GDM1 (cell line): ENCODE data around the gene NKD2.
"Not testable (repeated sequence)": the region's sequence is repeated elsewhere in the genome, so short reads cannot be mapped to it uniquely, and the experiment has no call there.

Experiments used
- DNase-seq: peaks from one replicate; lab custom pipeline; 2025; lab: John Stamatoyannopoulos, UW

NKD2 gene

GRCh38 chr5:1013948-1014301 lies 5.3 kb downstream of the NKD2 start:
- DNase-seq = no peak

- DNase-seq = no peak
These were observed 5.7 kb downstream of the NKD2 start for GRCh38 chr5:1014346-1014745.

- DNase-seq = no peak
These were observed 6.2 kb downstream of the NKD2 start for GRCh38 chr5:1014781-1015221.

GRCh38 chr5:1015507-1015906 lies 6.9 kb downstream of the NKD2 start:
- DNase-seq = no peak

GRCh38 chr5:1016036-1016435 lies 7.4 kb downstream of the NKD2 start:
- no peak for DNase-seq

- DNase-seq = no peak
These were observed 7.9 kb downstream of the NKD2 start for GRCh38 chr5:1016476-1016875.

- no peak for DNase-seq
These were observed 8.5 kb downstream of the NKD2 start for GRCh38 chr5:1017056-1017455.

GRCh38 chr5:1017691-1018455 lies 9.3 kb downstream of the NKD2 start:
- DNase-seq = no peak

GRCh38 chr5:1018596-1018995 lies 10.0 kb downstream of the NKD2 start:
- no peak for DNase-seq

GRCh38 chr5:1019001-1019905 lies 10.7 kb downstream of the NKD2 start:
- no peak for DNase-seq

GRCh38 chr5:1020452-1020961 lies 11.9 kb downstream of the NKD2 start:
- no peak for DNase-seq

GRCh38 chr5:1021136-1021968 lies 12.8 kb downstream of the NKD2 start:
- no peak for DNase-seq

GRCh38 chr5:1021969-1022336 lies 13.4 kb downstream of the NKD2 start:
- DNase-seq = not testable (repeated sequence)

GRCh38 chr5:1026700-1027621 lies 18.4 kb downstream of the NKD2 start:
- DNase-seq = no peak

- no peak for DNase-seq
These were observed 19.2 kb downstream of the NKD2 start for GRCh38 chr5:1027631-1028441.

- DNase-seq = no peak
These were observed 20.1 kb downstream of the NKD2 start for GRCh38 chr5:1028481-1029281.

GRCh38 chr5:1029282-1029944 lies 20.8 kb downstream of the NKD2 start:
- DNase-seq = no peak

- DNase-seq = no peak
These were observed 21.5 kb downstream of the NKD2 start for GRCh38 chr5:1029945-1030625.
